HUDEP-2 (cell line): ENCODE results near the gene ANXA3.

Source experiments
- DNase-seq, 76 experiments: peaks; one replicate each; lab custom pipeline; 2025; ENCODE audit not compliant: unreplicated experiment in 76 of 76; lab: John Stamatoyannopoulos, UW

The ANXA3 gene

DNA sequence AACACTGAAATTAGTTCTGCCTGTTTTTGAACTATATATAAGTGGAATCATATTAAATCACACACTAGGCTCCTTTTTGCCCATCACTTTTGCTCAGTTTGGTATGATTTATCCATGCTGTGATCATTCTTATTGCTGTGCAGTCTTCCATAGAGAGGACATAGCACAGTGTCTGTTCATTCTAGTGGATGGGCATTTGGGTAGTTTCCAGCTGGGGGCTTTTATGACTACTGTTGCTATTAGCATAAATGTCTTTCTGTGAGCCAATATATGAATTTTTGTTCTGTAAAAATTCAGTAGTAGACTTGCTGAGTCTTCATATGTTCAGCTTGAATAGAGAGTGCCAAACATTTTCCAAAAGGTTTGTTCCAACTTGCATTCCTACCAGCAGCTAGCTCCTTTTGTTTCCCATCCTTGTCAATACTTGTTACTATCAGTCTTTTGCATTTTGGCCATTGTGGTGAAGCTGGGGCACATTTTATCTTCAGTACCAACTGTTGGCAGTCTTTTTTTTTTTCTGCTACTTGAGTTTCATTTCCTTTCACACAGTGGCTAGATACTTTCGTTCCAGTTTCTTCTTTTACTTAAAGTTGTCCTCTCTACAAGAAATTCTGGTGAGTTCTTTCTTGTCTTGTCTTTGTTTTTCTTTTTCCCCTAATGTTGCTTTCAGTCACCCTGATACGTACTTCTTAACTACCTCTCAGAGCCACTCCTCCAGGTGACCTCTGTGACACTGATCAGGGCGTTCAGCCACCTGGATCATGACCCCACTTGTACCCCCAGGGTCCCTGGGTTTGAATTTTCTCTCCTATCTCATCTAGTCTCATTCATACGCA, 87.0 kb downstream of the ANXA3 start:
- peak in 19 of 76 experiments; percentile 0 to 54 (median 20) for DNase-seq

DNA sequence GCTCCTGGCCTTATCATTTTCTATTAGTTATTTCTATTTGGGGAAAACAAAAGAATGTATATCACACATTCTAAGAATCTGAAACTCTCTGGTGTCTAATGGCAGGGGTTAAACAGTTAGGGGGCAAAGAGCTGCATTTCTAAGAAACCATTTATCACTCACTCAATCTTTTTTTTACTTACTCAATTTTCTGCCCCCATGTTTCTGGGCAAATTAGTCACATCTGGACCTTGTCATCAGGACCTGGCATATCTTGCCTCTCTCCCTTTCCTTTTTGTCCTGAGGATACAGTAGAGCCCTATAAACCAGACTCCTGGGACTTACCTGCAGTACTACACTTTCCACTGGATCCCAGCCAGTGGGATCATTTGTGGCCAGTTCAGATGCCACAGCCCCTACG, 89.1 kb downstream of the ANXA3 start:
- no peak for DNase-seq

DNA sequence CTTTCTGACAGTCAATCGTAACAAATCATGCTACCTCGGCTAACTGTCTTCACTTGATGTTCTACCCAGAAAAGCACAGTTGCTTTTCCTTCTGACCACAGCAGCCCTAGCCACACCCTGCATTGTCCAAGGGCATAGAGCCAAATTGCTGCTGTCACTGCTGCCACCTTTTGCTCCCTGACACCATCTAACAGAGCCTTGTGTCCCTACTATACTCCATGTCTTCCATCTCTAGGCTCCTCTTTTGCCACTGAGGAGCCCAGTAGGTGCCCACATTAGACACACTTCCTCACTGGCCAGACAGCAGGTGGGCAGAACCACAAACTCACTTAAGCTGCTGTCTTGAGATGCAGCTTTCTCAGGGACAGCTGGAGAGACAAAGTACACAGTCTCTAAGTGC, 91.4 kb downstream of the ANXA3 start:
- DNase-seq = peak in 72 of 76 experiments; percentile 5 to 81 (median 50)

DNA sequence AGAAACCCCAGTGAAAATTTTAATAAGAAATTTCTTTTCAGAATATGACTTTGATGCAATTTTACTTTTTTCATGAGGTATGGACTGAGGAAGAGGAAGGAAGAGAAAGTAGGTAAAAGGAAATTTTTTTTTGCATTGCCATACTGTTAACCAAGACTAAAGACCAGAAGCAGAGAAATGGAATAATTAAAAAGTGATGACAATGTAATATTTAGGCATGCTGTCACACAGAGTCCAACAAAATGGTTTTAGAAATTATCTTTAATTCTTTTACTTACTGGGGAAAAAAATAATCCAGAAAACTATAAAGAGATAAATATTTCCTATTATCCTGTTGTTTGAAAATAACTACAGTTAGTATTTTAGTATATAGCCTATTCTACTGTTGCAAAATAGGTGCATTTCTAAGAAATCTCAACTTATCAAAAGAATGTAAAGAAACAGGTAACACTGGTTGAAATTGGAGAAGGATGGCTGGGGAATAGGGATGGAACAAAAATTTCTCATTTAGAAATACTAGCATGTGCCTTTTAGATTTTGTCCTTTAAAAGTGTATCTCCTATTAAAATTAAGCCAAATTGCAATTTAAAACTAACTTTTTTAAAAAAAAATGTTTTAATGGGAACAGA, 92.6 kb downstream of the ANXA3 start:
- DNase-seq = no peak

DNA sequence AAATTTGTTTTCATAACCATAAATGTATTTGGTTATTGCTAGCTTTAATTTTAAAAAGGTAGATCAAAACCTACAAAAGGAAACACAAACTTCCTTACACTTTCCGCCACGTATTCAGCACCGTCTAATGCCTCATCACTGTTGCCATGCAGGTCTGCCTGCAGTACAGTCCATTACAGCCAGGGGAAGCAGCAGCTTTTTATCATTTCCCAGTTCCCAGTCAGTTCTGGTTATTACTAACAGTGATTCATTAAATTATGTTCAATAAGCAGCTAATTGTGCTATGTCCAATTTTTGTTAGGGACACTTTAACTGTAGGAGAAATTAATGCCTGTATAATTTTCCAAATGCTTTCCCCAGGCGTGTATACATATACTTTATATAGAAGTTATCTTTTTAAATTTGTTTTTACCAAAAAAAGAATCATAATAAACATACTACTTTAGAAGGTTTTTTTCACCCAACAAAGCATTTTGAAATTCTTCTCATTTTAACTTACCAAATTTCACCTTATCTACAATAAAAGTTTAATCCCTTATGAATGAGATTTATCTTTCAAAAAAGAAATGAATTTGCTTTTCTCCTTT, 93.3 kb downstream of the ANXA3 start:
- DNase-seq = peak in 64 of 76 experiments; percentile 1 to 72 (median 40)

DNA sequence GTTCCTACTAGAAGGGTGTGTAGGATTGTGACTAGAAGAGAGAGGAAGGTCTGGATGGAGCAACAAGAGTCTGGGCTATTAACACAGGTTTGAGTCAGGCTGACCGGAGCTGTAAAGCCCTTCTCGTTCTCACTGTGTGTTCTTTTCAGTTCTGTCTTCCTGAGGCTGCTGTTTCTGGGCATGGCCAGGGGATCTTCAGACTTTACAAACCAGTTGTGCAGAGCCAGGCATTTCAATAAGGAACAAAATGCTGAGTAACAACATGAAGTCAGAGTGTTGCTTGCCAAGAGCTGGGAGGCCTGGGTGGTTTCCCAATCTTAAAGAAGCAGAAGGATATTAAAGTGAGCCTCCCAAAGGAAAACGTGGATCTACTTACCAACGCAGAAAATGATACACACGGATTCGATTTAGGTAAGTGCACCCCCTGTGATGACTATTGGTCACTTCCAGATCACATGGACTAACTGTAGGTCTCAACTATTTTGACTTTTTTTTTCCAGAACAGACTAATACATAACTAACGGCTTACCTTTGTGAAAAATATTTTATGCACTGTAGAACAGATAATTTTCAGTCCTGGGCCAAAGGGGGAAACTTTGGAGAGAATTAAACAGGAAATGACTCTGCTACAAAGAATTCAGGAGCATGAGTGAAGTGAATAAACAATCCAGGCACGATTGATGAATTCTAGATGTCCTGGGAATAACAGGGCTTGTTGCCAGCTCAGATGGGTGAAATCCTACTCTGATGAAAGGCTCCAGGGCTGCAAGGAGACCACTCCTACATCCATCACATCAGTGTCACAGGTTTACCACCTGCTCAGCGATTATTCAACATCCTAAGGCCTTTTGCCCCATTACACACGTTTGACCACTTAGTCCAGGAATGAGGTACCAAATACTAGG, 94.5 kb downstream of the ANXA3 start:
- DNase-seq = peak in 27 of 76 experiments; percentile 5 to 47 (median 17)

DNA sequence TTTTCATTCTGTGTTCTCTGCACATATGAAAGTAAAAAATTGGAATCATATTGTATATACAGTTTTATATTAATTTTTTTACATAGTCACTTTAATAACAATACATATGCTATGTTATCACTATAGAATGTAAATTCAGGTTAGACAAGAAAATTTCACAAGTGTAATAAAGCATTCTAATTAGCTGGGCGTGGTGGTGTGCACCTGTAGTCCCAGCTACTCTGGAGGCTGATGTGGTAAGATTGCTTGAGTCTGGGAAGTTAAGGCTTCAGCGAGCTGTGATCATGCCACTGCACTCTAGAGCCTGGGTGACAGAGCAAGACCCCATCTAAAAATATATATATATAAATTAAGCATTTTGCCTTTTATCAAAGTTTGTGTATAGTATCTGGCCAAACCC, 95.7 kb downstream of the ANXA3 start:
- no peak for DNase-seq

DNA sequence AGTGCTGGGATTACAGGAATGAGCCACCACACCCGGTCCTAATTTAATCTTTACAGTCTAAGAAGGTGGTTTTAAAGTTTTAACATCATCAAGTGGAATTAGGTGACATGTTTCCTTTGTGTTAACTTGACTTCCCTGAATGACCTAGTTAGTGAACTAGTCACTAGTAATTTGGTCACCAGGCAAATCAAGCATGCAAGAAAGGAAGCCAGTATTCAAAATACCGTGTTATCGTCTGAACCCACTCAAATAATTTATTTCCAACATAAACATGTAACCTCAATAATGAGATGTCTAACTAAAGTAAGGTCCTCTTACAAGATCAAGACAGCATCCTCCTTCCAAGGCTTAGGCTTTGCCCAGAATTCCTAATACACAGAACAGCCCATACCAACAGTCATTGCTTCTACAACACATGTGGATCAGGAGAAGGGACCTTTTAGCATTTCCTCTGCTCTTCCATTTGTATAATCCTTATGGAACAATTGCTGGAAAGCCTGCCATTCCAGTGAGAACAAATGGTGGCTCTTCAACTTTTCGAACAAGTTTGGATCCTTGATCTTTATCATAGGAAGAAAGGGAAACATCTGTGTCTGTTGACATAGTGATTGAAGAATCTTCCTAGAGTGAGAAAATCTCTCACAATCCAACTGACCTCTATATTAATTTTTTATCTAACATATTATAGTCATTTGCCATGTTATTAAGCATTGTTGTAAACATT, 97.2 kb downstream of the ANXA3 start:
- no peak for DNase-seq

DNA sequence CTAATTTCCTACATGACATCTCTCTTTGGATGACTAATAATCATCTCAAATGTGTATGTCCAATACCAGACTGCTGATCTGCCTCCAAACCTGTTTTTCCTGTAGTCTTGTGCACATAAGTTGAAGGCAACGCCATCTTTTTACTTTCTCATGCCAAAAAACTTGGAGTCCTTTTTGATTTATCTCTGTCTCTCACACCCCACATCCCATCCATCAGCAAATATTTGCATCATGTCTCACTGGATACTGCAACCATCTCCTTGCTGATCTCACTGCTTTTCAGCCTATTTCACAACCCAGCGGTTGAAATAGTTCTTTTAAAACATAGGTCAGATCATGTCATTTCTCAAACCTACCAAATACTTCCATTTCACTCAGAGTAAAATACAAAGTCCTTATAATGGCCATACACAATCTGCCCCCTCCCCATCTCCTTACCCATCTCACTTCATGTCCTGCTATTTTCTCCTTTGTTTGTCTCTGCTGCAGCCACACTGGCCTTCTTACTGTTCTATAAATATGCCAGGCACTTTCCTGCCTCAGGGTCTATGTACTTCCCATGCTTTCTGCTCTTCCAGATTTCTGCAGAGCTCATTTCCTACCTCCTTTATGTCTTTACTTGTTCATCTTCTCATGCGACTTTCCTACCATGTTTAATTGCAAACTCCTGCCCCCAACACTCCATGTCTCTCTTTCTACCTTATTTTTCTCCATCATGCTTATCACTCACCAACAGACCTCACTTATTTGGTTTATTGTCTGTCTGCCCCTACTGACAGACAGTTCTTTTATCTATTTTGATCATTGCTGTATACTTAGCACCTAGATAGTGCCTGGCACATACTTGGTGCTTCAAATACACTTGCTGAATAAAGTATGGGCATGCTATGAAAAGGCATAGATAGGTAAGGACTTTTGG, 98.8 kb downstream of the ANXA3 start:
- peak in 42 of 76 experiments; percentile 6 to 80 (median 36) for DNase-seq

DNA sequence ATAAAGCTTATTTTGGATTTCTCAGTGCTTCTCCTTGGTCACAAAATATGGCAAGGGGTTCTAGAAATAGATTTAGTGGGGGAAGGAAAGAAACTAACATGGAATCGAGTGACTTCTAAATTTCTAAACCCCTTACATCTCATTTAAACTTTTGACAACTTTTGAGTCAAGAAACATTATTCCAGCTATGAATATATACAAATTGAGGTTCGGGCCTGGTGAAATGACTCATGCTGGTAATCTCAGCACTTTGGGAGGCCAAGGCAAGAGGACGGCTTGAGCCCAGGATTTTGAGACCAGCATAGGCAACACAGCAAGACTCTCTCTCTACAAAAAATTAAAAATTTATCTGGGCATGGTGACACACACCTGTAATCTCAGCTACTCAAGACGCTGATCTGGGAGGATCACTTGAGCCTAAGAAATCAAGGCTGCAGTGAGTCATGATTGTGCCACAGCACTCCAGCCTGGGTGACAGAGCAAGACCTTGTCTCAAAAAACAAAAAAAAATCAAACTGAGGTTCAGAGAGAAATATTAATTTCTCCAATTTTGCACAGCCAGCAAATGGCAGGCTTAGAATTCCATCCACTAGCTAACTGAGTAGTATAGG, 99.8 kb downstream of the ANXA3 start:
- DNase-seq = peak in 1 of 76 experiments; percentile 8

DNA sequence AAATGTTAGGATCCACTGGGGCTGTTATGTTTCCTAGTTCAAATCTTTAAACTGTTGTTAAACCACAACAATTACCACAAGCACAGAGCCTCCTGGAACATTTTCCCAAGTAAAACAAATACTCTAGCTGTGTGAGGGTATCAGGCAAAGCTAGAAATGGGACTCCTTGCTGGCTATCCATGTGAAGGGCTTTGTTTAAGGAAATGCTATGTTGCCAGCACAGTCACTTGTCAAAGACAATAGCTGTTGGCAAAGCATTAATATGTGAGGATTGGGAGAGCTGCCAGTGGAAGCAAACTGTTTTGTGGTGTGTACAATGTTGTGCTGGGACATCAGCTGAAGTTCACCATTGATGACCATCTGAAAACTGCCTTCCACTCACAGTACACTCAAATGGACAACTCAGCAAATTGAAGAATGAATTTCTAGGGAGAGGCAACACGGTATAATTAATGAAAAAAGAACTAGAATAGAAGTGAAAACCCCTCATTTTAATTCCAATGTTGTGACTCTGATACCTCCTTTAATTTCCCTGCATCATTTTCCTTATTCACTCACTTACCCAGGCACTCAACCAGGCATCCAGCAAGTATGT, 100.8 kb downstream of the ANXA3 start:
- no peak for DNase-seq

DNA sequence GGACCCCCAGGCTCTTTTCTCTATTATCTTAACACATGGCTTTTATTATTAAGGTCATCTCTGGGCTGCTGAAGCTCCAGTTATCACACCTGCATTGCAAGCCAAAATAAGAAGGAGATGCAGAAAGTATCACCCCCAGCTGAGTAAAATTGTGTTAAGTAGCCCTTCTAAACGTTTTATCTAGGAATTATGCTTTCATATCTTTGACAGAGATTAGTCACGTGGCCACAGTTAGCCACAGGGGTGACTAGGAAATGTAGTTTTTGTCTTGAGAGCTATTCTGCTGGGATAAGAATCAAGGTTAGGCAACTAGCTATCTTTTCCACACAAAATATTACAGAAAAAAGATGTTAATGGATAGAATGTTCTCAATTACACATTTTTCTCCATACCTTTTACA, 102.1 kb downstream of the ANXA3 start:
- peak in 18 of 76 experiments; percentile 3 to 58 (median 18) for DNase-seq

DNA sequence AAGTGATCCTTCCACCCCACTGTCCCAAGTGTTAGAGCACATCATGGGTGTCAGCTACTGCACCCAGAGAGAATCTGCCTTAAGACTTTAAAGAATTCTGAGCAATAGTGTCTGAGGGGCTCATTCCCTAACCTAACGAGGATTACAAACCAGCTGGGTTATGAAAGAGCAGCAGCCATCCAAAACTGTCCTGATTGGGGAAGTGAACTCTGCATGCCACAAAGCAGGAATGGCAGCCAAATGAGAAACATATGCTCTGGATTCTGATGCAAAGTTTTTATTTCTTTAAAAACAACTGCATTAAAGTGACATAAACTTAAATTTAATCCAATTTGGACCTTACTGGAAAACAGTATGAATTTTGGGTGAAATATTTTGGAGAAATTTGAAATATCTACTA, 103.2 kb downstream of the ANXA3 start:
- DNase-seq = no peak

DNA sequence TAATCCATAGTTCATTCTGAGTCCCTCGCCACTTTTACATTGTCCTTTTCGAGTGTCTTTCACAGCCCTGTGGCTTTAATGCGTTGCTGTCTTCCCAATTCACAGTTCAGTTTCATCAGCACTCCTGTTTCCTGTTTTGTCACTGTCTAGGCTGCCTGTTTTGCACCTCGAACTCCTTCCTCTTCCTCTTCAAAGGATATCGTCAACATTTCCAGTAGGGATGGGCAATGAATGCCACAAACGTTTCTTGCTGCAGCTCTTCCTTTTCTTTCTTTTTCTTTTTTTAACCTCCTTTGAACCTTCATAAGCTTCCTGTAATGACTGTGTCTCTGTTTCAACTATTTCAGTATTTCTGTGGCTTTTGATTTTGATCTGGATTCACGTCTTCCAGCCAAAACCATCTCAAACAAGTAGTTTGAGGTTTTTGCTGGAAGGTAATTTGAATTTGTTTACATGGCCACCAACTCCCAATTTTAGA, 105.4 kb downstream of the ANXA3 start:
- no peak for DNase-seq

DNA sequence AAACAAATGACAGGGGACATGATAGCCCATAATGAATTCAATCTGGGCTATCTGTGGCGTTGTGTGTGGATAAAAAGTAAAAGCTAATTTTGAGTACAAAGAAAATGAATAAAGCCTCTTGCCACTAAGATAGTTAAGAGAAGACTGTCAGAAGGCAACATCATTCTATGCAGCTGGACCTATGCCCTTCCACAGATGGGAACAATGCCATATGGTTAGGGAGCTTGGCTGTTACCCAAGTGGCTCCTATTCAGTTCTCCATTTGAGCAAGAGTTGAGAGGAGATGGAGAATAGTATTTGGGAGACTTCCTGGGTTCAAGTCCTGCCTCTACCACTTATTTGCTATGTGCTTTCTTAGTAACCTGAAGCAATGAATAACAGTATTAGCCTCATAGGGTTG, 107.7 kb downstream of the ANXA3 start:
- peak in 35 of 76 experiments; percentile 2 to 51 (median 19) for DNase-seq

DNA sequence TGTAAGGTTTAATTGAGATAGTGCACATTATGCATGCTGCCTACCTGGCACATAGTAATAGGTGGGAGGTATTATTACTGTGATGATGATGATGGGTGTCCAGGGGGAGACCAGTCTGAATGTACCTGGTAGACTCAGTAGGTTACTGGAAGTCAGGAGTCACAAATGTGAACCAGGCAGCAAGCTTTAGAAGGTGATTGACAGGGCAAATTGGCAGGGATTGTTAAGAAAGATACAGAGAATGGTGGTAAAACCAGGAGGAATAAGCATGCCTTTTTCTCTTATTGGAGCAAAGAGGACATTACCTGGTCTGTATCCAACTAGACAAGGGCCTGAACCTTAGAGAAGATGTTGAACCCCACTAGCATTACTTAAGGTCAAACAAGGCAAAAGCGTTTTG, 108.1 kb downstream of the ANXA3 start:
- DNase-seq = no peak
